Glutamatergic neuron (in vitro differentiated cells): ENCODE measurements around the gene AIDA. TPM values are rescaled to one million over a fixed set of nuclear protein-coding genes. Genes with fewer than 3 reads are reported as not detected.

ENCODE experiments used
- DNase-seq: peaks from one replicate; pipeline ENCODE4 v3.0.0; 2022
- H3K27ac Mint-ChIP-seq: one replicate; pipeline ENCODE4 v1.8.0; 2020; ENCODE audit warnings: mild to moderate bottlenecking, mixed read lengths, inconsistent platforms; ENCODE audit not compliant: unreplicated experiment
- H3K27me3 Mint-ChIP-seq: one replicate; pipeline ENCODE4 v1.8.0; 2020; ENCODE audit warnings: mild to moderate bottlenecking, moderate library complexity, mixed read lengths, inconsistent platforms; ENCODE audit not compliant: unreplicated experiment
- H3K36me3 Mint-ChIP-seq: one replicate; pipeline ENCODE4 v1.8.0; 2020; ENCODE audit warnings: mild to moderate bottlenecking, mixed read lengths, inconsistent platforms; ENCODE audit not compliant: unreplicated experiment
- H3K4me1 Mint-ChIP-seq: one replicate; pipeline ENCODE4 v1.8.0; 2020; ENCODE audit warnings: mild to moderate bottlenecking, low read depth, mixed read lengths, inconsistent platforms; ENCODE audit not compliant: unreplicated experiment
- H3K4me3 Mint-ChIP-seq: one replicate; pipeline ENCODE4 v1.8.0; 2020; ENCODE audit warnings: mild to moderate bottlenecking, mixed read lengths, inconsistent platforms; ENCODE audit not compliant: unreplicated experiment
- H3K9me3 Mint-ChIP-seq: one replicate; pipeline ENCODE4 v1.8.0; 2020; ENCODE audit warnings: mild to moderate bottlenecking, moderate library complexity, mixed read lengths, inconsistent platforms; ENCODE audit not compliant: unreplicated experiment
- total RNA-seq: library from RNA; stranded (reverse); fragmentation: NEBNext Ultra II Directional; extraction: Animal tissue kit (Norgen Biotek cat#: 25700); gene quantifications from one replicate; pipeline ENCODE4 v1.2.1, GENCODE V29; 2021; ENCODE audit not compliant: unreplicated experiment
- TF ChIP-seq, protein P1 (sequence below): fragments of 200-600 bp; sonication (generic); IDR thresholded peaks from one replicate; pipeline ENCODE4 v1.5.0; 2021; ENCODE audit not compliant: partially characterized antibody, unreplicated experiment

Gene AIDA
- total RNA-seq, 1 donor from 2014 or later, result 73.3 TPM

DNA sequence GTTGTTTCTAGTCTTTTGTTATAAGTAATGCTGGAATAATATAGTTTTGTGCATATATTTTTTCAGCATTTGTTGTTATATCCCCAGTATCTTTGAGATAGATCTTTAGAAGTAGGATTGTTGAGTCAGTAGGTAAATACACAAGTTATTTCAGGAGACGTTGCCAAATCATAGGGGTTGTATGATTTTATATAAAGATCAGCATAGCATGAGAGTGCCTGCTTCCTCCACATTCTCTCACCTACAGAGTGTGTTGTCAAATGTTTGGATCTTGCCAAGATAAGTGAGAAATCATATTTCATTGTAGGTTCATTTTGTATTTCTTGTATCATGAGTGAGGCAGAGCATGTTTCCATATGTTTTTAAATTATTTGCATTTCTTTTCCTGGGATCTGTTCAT lies 69.8 kb downstream of the AIDA start:
- Mint-ChIP-seq H3K36me3 (no peaks in the 10 kb centered on the region), H3K27ac (no peak overlapping the region), H3K4me3 (peak overlapping the region; percentile 50), H3K27me3 (peaks cover 3% of the 10 kb centered on the region), H3K9me3 (no peaks in the 10 kb centered on the region), H3K4me1 (peaks cover 7% of the 10 kb centered on the region)
- DNase-seq, result no peak
- TF ChIP-seq, protein P1, sequence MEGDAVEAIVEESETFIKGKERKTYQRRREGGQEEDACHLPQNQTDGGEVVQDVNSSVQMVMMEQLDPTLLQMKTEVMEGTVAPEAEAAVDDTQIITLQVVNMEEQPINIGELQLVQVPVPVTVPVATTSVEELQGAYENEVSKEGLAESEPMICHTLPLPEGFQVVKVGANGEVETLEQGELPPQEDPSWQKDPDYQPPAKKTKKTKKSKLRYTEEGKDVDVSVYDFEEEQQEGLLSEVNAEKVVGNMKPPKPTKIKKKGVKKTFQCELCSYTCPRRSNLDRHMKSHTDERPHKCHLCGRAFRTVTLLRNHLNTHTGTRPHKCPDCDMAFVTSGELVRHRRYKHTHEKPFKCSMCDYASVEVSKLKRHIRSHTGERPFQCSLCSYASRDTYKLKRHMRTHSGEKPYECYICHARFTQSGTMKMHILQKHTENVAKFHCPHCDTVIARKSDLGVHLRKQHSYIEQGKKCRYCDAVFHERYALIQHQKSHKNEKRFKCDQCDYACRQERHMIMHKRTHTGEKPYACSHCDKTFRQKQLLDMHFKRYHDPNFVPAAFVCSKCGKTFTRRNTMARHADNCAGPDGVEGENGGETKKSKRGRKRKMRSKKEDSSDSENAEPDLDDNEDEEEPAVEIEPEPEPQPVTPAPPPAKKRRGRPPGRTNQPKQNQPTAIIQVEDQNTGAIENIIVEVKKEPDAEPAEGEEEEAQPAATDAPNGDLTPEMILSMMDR, result no peak

DNA sequence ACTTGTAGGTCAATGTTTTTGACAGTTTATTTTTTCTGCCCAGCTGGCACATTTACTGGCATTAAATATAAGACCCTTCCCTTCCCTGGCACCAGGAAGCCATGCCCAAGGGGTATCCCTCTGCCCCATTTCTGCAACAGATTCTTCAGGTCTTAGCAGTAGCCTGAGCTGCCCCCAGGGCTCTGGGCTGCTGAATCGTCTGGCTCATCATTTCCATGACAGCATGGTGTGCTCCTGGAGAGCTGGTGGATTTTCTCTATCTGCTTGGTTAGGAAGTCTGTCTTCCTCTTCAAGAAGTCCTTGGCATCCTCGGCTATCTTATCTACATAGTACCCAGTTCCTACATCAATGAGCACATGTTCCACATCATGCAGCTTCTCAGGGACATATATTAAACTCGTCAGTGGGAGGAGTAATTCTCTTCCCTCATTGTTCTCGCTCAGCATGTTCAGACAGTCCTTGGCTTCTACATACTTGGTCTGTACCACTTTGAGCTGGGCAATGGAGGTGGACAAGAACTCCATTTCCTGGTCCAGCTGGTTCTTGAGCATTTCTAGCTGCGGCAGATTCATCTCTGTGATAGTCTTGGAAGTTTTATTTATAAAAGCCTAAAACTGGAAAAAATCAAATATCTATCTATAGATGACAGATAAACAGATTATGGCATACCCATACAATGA lies 70.9 kb downstream of the AIDA start:
- Mint-ChIP-seq H3K27me3 (peaks cover 3% of the 10 kb centered on the region), H3K4me3 (no peak overlapping the region), H3K27ac (no peak overlapping the region), H3K36me3 (no peaks in the 10 kb centered on the region), H3K4me1 (peaks cover 7% of the 10 kb centered on the region), H3K9me3 (no peaks in the 10 kb centered on the region)
- TF ChIP-seq, protein P1, result no peak
- DNase-seq, result no peak

DNA sequence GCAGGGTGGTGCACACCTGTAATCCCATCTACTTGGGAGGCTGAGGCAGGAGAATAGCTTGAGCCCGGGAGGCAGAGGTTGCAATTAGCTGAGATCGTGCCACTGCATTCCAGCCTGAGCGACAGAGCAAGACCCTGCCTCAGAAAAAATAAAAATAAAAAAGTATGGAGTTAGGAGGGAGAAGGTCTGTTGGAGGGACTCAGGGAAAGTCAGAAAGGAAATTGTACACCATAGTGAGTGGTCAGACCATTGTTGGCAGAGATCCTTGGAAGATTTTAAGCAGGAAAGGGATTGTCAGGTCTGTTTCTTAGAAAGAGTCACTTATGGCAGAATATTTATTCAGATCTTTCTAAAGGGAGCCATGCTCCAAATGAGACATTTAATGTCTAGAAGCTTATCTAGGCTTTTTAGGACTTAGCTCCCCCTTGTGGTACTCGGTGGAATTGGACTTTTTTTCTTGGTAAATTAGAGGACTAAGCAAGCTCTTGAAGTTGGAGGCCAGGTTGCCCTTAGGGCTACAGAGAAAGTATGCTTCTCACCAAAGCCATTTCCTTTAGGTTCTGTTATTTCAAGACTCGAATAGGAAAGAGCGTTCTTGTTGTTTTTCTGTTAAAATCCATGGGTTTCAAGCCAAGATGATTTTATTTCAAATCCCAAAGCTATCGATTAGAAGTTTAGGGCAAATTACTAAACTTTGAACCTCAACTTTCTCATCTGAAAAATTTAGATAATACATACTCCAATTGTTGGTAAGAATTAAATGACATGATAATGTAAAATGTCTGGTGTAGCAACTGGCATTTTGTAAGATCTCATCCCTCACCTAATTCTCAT lies 77.9 kb downstream of the AIDA start:
- no peak overlapping the region for H3K27ac Mint-ChIP-seq

DNA sequence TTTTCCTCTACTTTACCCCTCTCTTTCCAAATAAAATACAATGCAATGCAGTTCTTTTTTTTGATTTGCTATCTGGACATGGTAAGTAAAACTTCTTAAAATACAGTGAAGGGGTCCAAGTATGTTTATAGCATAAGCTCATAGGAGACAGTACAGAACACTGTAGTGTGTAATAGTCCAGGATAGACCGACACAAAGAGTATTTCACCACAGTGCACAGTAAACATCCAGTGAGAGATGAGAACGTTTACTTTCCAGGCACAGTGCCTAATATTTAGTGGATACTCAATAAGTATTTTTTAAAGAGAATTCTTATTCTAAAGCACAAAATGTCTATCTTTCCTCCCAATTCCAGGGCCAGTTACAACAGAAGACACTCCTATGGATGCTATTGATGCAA lies 79.5 kb downstream of the AIDA start:
- DNase-seq, result no peak
- no peaks in the 10 kb centered on the region for H3K36me3 Mint-ChIP-seq
- H3K27me3 Mint-ChIP-seq, result no peaks in the 10 kb centered on the region
- no peak overlapping the region for H3K4me3 Mint-ChIP-seq
- no peak overlapping the region for H3K27ac Mint-ChIP-seq
- H3K4me1 Mint-ChIP-seq, result no peaks in the 10 kb centered on the region
- TF ChIP-seq, protein P1, result no peak
- H3K9me3 Mint-ChIP-seq, result no peaks in the 10 kb centered on the region

More for the DNA sequence above, 77.9 kb downstream of the AIDA start:
- H3K36me3 Mint-ChIP-seq, result no peaks in the 10 kb centered on the region
- no peaks in the 10 kb centered on the region for H3K4me1 Mint-ChIP-seq
- H3K9me3 Mint-ChIP-seq, result no peaks in the 10 kb centered on the region
- H3K4me3 Mint-ChIP-seq, result no peak overlapping the region
- TF ChIP-seq, protein P1, result peak; percentile 93
- DNase-seq, result no peak
- H3K27me3 Mint-ChIP-seq, result no peaks in the 10 kb centered on the region
